HFF-Myc (cell line): ENCODE data around the gene CTDSP2.

Source experiments
- DNase-seq: peaks from one replicate; pipeline ENCODE4 v3.0.0-alpha.2; 2011; ENCODE audit warnings: low read depth; ENCODE audit errors: extremely low read depth
- H3K4me3 ChIP-seq: replicated peaks from 2 replicates; pipeline ENCODE4 v1.5.1; 2011; ENCODE audit warnings: low read depth, mild to moderate bottlenecking, control low read depth, low read length
- CTCF ChIP-seq: IDR thresholded peaks from 2 replicates; pipeline ENCODE4 v1.5.1; 2012; ENCODE audit warnings: mild to moderate bottlenecking, low read depth, low read length, control low read depth; ENCODE audit errors: missing control alignments

Gene CTDSP2, protein sequence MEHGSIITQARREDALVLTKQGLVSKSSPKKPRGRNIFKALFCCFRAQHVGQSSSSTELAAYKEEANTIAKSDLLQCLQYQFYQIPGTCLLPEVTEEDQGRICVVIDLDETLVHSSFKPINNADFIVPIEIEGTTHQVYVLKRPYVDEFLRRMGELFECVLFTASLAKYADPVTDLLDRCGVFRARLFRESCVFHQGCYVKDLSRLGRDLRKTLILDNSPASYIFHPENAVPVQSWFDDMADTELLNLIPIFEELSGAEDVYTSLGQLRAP

GRCh38 chr12:57846577-57847319 is at the start of gene CTDSP2:
Gene CTDSP2, minus strand, starts transcription at chr12:57846729. Its CDS starts 294 bp downstream, at chr12:57846435.
- peak; percentile 93 for DNase-seq
- no peak for TF ChIP-seq CTCF
- peak within 1 kb of the TSS; percentile 94 for H3K4me3 ChIP-seq

GRCh38 chr12:57896115-57896433 is 49.5 kb upstream of the CTDSP2 start:
- no peak for TF ChIP-seq CTCF
- no peak for DNase-seq
- peak overlapping the region; percentile 39 for H3K4me3 ChIP-seq

DNA sequence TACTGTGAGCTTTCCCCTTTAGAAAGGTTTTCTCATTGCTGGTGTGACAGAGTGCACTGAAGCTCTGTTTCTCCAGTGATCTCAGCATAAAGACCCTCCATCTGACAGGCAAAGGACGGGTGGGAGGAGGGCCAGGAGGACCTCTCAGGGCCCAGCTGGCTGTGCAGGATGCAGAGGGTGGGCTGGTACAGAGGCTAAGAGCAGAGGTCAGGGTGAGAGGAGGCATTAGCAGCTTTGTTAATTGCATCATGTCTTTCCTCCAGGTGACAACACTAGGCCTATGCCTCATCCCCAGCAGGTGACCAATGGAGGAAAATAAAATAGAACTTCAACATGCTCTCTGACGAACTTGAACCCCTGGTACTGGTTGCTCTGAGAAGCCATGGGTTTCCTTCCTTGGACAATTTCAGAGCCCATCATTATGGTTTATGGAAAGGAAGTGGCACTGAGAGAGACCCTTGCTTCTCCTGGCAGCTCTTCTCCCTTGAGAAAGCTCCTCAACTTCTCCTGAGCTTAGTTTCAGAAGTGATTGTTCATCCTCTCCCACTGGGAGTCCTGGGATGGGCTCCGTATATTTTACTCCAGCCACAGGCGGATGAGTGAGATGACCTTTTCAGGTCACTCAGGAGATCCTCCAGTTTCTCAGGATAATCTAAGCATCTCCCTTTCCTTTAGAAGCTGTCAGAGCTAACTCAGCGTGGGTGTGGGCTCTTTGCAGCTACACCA is 49.0 kb upstream of the CTDSP2 start:
- TF ChIP-seq CTCF, result no peak
- no peak overlapping the region for H3K4me3 ChIP-seq
- DNase-seq, result no peak

DNA sequence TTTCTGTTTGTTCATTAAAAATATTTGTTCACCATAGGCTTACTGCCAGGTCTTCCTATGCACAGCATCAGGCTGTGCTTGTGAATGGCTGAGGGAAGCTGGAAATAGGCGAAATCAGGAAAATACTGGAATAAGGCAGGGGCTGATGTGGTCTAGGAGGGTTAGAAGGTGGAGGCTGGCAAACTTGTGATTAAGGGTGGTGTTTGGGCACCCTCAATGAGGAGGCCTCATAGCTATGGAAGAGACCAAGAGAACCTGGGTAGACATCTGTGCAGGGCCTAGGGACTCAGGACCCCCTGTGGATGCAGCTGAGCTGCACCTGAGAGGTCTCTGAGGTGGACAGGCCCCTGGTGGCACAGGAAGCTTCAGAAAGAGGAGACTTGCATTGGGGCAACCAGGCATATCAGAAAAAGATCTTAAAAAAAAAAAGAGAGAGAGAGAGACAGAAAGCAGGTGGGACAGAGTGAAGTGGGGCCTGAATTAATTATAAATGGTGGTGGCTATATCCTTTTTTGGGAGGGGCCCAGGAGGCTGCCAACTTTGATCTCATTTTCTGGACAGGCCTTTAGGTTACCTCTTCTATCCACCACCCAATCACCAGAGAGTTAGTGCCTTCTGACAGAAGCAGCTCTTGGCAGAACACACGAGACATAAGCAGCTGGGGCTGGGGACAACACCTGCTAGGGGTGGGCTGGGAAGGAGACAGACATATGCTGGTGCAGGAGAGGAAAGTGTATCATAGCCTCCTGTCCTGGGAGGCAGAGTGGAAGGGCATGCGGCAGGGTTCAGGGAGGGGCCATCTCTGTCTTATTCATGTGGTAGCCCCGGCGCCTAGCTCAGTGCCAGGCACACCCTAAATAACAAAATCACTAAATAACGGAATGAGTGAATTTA is 48.1 kb upstream of the CTDSP2 start:
- no peak for TF ChIP-seq CTCF
- peak overlapping the region; percentile 18 for H3K4me3 ChIP-seq

GRCh38 chr12:57893431-57894353 is 47.2 kb upstream of the CTDSP2 start:
- H3K4me3 ChIP-seq, result peak overlapping the region; percentile 18
- peak; percentile 88 for DNase-seq
- no peak for TF ChIP-seq CTCF

More for the DNA sequence above, 48.1 kb upstream of the CTDSP2 start:
- DNase-seq, result no peak
